ENCODE results near the gene UNC5B. TPM values are rescaled to one million over a fixed set of nuclear protein-coding genes. Genes with fewer than 3 reads are reported as not detected.

The UNC5B gene
- polyA plus RNA-seq, 1 donor (not counting 4 experiments of a cell fraction or from before 2014, with no cell fraction given): 1.1 TPM

- no peaks in the 10 kb centered on the region for H3K4me1 ChIP-seq (ENCODE audit: control insufficient read depth, extremely low read depth, insufficient read depth, low read length)
- H3K79me2 ChIP-seq (ENCODE audit: control insufficient read depth, insufficient read depth, low read length): no peaks in the 10 kb centered on the region
- dilution Hi-C loops (cut with MboI; ENCODE audit: extremely low pct_ligation_motif_present, low sequenced_read_pairs): no loop called here
- H2AFZ ChIP-seq (ENCODE audit: control insufficient read depth, low read length): no peak overlapping the region
- H4K20me1 ChIP-seq (ENCODE audit: control insufficient read depth, extremely low read depth, insufficient read depth, low read length): no peaks in the 10 kb centered on the region
- no peak overlapping the region for H3K4me3 ChIP-seq (ENCODE audit: control insufficient read depth in 2 of 3, extremely low read depth in 1 of 3, insufficient read depth in 2 of 3, low read depth in 1 of 3, low read length in 3 of 3)
- no peak overlapping the region for H3K27ac ChIP-seq (ENCODE audit: control insufficient read depth, insufficient read depth, low read length)
- no peaks in the 10 kb centered on the region for H3K36me3 ChIP-seq (ENCODE audit: control insufficient read depth in 2 of 2, extremely low read depth in 1 of 2, insufficient read depth in 2 of 2, low read length in 2 of 2)
- no peak overlapping the region for H3K4me2 ChIP-seq (ENCODE audit: control insufficient read depth, extremely low read depth, insufficient read depth, low read depth, low read length)
- no peak for FAIRE-seq
- no peaks in the 10 kb centered on the region for H3K9me3 ChIP-seq (ENCODE audit: control insufficient read depth, low read depth, low read length)
- DNase-seq (ENCODE audit: low read depth, low spot score): no peak
- no peaks in the 10 kb centered on the region for H3K9me1 ChIP-seq (ENCODE audit: control insufficient read depth, extremely low read depth, insufficient read depth, low read length)
- H3K9ac ChIP-seq (ENCODE audit: control insufficient read depth, extremely low read depth, insufficient read depth, low read length): no peak overlapping the region
- H3K27me3 ChIP-seq (ENCODE audit: control insufficient read depth, extremely low read depth, insufficient read depth, low read length): peaks cover 20% of the 10 kb centered on the region
- no peak for TF ChIP-seq EZH2 (IDR thresholded peaks at IDR 0.05; ENCODE audit: low read length)
- TF ChIP-seq CTCF (optimal IDR thresholded peaks at IDR 0.05 in 1 of 3, IDR thresholded peaks at IDR 0.05 in 1 of 3, conservative IDR thresholded peaks at IDR 0.05 in 1 of 3; ENCODE audit: extremely low read depth in 1 of 3, insufficient read depth in 2 of 3, low read length in 3 of 3): no peak
Observed at GRCh38 chr10:71191551-71192076, 20.8 kb upstream of the UNC5B start.

- Histone ChIP-seq H3K9me3 (ENCODE audit: control insufficient read depth, low read depth, low read length) (no peaks in the 10 kb centered on the region), H3K4me2 (ENCODE audit: control insufficient read depth, extremely low read depth, insufficient read depth, low read depth, low read length) (no peak overlapping the region), H3K9ac (ENCODE audit: control insufficient read depth, extremely low read depth, insufficient read depth, low read length) (no peak overlapping the region), H4K20me1 (ENCODE audit: control insufficient read depth, extremely low read depth, insufficient read depth, low read length) (no peaks in the 10 kb centered on the region), H3K9me1 (ENCODE audit: control insufficient read depth, extremely low read depth, insufficient read depth, low read length) (no peaks in the 10 kb centered on the region), H2AFZ (ENCODE audit: control insufficient read depth, low read length) (no peak overlapping the region), H3K27me3 (ENCODE audit: control insufficient read depth, extremely low read depth, insufficient read depth, low read length) (peaks cover 12% of the 10 kb centered on the region), H3K36me3 (ENCODE audit: control insufficient read depth in 2 of 2, extremely low read depth in 1 of 2, insufficient read depth in 2 of 2, low read length in 2 of 2) (no peaks in the 10 kb centered on the region), H3K27ac (ENCODE audit: control insufficient read depth, insufficient read depth, low read length) (no peak overlapping the region), H3K4me3 (ENCODE audit: control insufficient read depth in 2 of 3, extremely low read depth in 1 of 3, insufficient read depth in 2 of 3, low read depth in 1 of 3, low read length in 3 of 3) (no peak overlapping the region), H3K79me2 (ENCODE audit: control insufficient read depth, insufficient read depth, low read length) (no peaks in the 10 kb centered on the region), H3K4me1 (ENCODE audit: control insufficient read depth, extremely low read depth, insufficient read depth, low read length) (no peaks in the 10 kb centered on the region)
- dilution Hi-C loops (cut with MboI; ENCODE audit: extremely low pct_ligation_motif_present, low sequenced_read_pairs): no loop called here
- TF ChIP-seq CTCF (optimal IDR thresholded peaks at IDR 0.05 in 1 of 3, IDR thresholded peaks at IDR 0.05 in 1 of 3, conservative IDR thresholded peaks at IDR 0.05 in 1 of 3; ENCODE audit: extremely low read depth in 1 of 3, insufficient read depth in 2 of 3, low read length in 3 of 3): no peak
- no peak for TF ChIP-seq EZH2 (IDR thresholded peaks at IDR 0.05; ENCODE audit: low read length)
- FAIRE-seq (no peak), DNase-seq (ENCODE audit: low read depth, low spot score) (no peak)
Observed at GRCh38 chr10:71193516-71193915, 18.9 kb upstream of the UNC5B start.
